GM23248 (cell line): ENCODE results near the gene ARL6IP1.
"Not testable (repeated sequence)": the region's sequence is repeated elsewhere in the genome, so short reads cannot be mapped to it uniquely, and the experiment has no call there.

Experiments used
- EZH2 ChIP-seq: fragments of 200-600 bp; sonication (generic); IDR thresholded peaks from 2 replicates; pipeline ENCODE4 v1.6.1; 2018; ENCODE audit warnings: antibody characterized with exemption, mild to moderate bottlenecking; ENCODE audit not compliant: insufficient read depth, poor library complexity, severe bottlenecking
- EZH2phosphoT487 ChIP-seq: fragments of 200-600 bp; sonication (generic); IDR thresholded peaks from 2 replicates; pipeline ENCODE4 v1.6.1; 2018; ENCODE audit warnings: antibody characterized with exemption, moderate library complexity, mild to moderate bottlenecking, low read depth; ENCODE audit not compliant: insufficient read depth

- not testable (repeated sequence) for TF ChIP-seq EZH2phosphoT487, EZH2
These were observed 43.2 kb downstream of the ARL6IP1 start for GRCh38 chr16:18757960-18758660.
